H1 (cell line): ENCODE data around the gene KIF25. TPM values are rescaled to one million over a fixed set of nuclear protein-coding genes. Genes with fewer than 3 reads are reported as not detected.

Experiments
- CTCF ChIA-PET: fragments of 300-600 bp; sonication (Branson Sonifier 250); formaldehyde crosslinking; loops from one replicate; lab custom pipeline; 2021; ENCODE audit not compliant: partially characterized antibody; lab: Charles Lee
- POLR2A ChIA-PET: fragments of 300-600 bp; sonication (Branson Sonifier 250); formaldehyde crosslinking; loops from one replicate; lab custom pipeline; 2021; ENCODE audit warnings: inconsistent platforms; ENCODE audit not compliant: partially characterized antibody; lab: Charles Lee
- DNase-seq, 2 experiments: peaks; one replicate each; pipeline versions ENCODE4 v3.0.0 to v3.0.0-alpha.2; 2010 to 2022; ENCODE audit warnings: low spot score in 2 of 2, low read depth in 1 of 2, mixed read lengths in 1 of 2
- FAIRE-seq: peaks from 2 replicates; lab custom pipeline; 2011; peaks lifted over from hg19 to GRCh38; lab: Jason Lieb, UNC
- H2AFZ ChIP-seq: 2 replicates; pipeline ENCODE4 v1.8.1; 2012; ENCODE audit warnings: low read length, inconsistent platforms
- H2AK5ac ChIP-seq: 2 replicates; pipeline ENCODE4 v1.6.1; 2013; ENCODE audit warnings: low read depth, low read length
- H2BK120ac ChIP-seq: replicated peaks from 2 replicates; pipeline ENCODE3; 2013; ENCODE audit warnings: low read depth, low read length, inconsistent platforms
- H2BK12ac ChIP-seq: 2 replicates; pipeline ENCODE4 v1.6.1; 2013; ENCODE audit warnings: low read depth, low read length
- H2BK15ac ChIP-seq: 2 replicates; pipeline ENCODE4 v1.6.1; 2013; ENCODE audit warnings: low read length
- H2BK20ac ChIP-seq: 2 replicates; pipeline ENCODE4 v1.6.1; 2013; ENCODE audit warnings: low read length
- H2BK5ac ChIP-seq: 2 replicates; pipeline ENCODE4 v1.6.1; 2013; ENCODE audit warnings: low read depth, low read length
- H3K14ac ChIP-seq: 2 replicates; pipeline ENCODE4 v1.6.1; 2013; ENCODE audit warnings: inconsistent platforms; ENCODE audit not compliant: insufficient read length
- H3K18ac ChIP-seq: 2 replicates; pipeline ENCODE4 v1.6.1; 2013; ENCODE audit warnings: low read length; ENCODE audit errors: extremely low read depth
- H3K23ac ChIP-seq: 2 replicates; pipeline ENCODE4 v1.6.1; 2013; ENCODE audit warnings: inconsistent platforms; ENCODE audit not compliant: insufficient read length
- H3K23me2 ChIP-seq: 2 replicates; pipeline ENCODE4 v1.6.1; 2013; ENCODE audit warnings: low read depth, low read length
- H3K27ac ChIP-seq: 2 replicates; pipeline ENCODE4 v1.6.1; 2011; ENCODE audit warnings: low read depth, low read length, inconsistent platforms
- H3K27me3 ChIP-seq, 4 experiments: replicated peaks in 1 of 4; 1 replicate in 1 of 4; 2 replicates in 3 of 4; pipeline versions ENCODE4 v1.6.1 to v1.8.1; 2011 to 2013; ENCODE audit warnings: low read length in 3 of 4, mild to moderate bottlenecking in 3 of 4, inconsistent platforms in 2 of 4, mixed read lengths in 2 of 4, moderate library complexity in 1 of 4; ENCODE audit not compliant: control insufficient read depth in 3 of 4, insufficient read depth in 3 of 4; ENCODE audit errors: extremely low read depth in 1 of 4
- H3K36me3 ChIP-seq, 4 experiments: 2 replicates each; pipeline versions ENCODE4 v1.6.1 to v1.8.1; 2011 to 2013; ENCODE audit warnings: mild to moderate bottlenecking in 4 of 4, low read length in 3 of 4, moderate library complexity in 2 of 4, control low read depth in 1 of 4, inconsistent platforms in 1 of 4; ENCODE audit not compliant: insufficient read depth in 4 of 4, control insufficient read depth in 2 of 4
- H3K4ac ChIP-seq: replicated peaks from 2 replicates; pipeline ENCODE3; 2013; ENCODE audit warnings: low read length, low read depth, mixed read lengths, inconsistent platforms; ENCODE audit not compliant: insufficient read length
- H3K4me1 ChIP-seq, 4 experiments: replicated peaks in 1 of 4; 1 replicate in 1 of 4; 2 replicates in 3 of 4; pipeline versions ENCODE4 v1.6.1 to v1.8.1; 2011 to 2013; ENCODE audit warnings: low read length in 3 of 4, inconsistent platforms in 2 of 4, mixed read lengths in 1 of 4; ENCODE audit not compliant: insufficient read depth in 4 of 4, control insufficient read depth in 3 of 4
- H3K4me2 ChIP-seq, 2 experiments: 2 replicates each; pipeline versions ENCODE4 v1.6.1 to v1.8.1; 2011 to 2013; ENCODE audit warnings: low read depth in 2 of 2, low read length in 2 of 2, control low read depth in 1 of 2, inconsistent platforms in 1 of 2, mild to moderate bottlenecking in 1 of 2; ENCODE audit not compliant: insufficient read depth in 1 of 2
- H3K4me3 ChIP-seq, 4 experiments: fragments of 200-600, 300-600 bp in 1 of 4; sonication (generic), shearing (Covaris generic), sonication (Bioruptor Twin) in 1 of 4; 2 replicates each; pipeline versions ENCODE4 v1.5.1 to v1.8.1; 2011 to 2016; ENCODE audit warnings: low read length in 4 of 4, low read depth in 3 of 4, control low read depth in 2 of 4, inconsistent platforms in 2 of 4, mild to moderate bottlenecking in 2 of 4, mixed read lengths in 1 of 4, moderate library complexity in 1 of 4; ENCODE audit not compliant: insufficient read depth in 2 of 4; ENCODE audit errors: extremely low read depth in 1 of 4
- H3K56ac ChIP-seq: replicated peaks from 2 replicates; pipeline ENCODE3; 2013; ENCODE audit warnings: low read depth, mild to moderate bottlenecking, mixed read lengths, low read length, inconsistent platforms; ENCODE audit not compliant: insufficient read length
- H3K79me1 ChIP-seq: 2 replicates; pipeline ENCODE4 v1.6.1; 2013; ENCODE audit warnings: low read depth, low read length, control low read depth
- H3K79me2 ChIP-seq, 2 experiments: 2 replicates each; pipeline versions ENCODE4 v1.6.1 to v1.8.1; 2012 to 2013; ENCODE audit warnings: low read length in 2 of 2, mild to moderate bottlenecking in 2 of 2, inconsistent platforms in 1 of 2; ENCODE audit not compliant: insufficient read depth in 2 of 2, control insufficient read depth in 1 of 2
- H3K9ac ChIP-seq, 4 experiments: replicated peaks in 1 of 4; 1 replicate in 1 of 4; 2 replicates in 3 of 4; pipeline versions ENCODE4 v1.6.1 to v1.8.1; 2011 to 2013; ENCODE audit warnings: low read depth in 3 of 4, low read length in 3 of 4, control low read depth in 2 of 4, mild to moderate bottlenecking in 2 of 4, moderate library complexity in 2 of 4, inconsistent platforms in 1 of 4; ENCODE audit errors: extremely low read depth in 1 of 4
- H3K9me3 ChIP-seq, 2 experiments: 2 replicates each; pipeline versions ENCODE4 v1.6.1 to v1.8.1; 2012 to 2013; ENCODE audit warnings: mild to moderate bottlenecking in 2 of 2, moderate library complexity in 2 of 2, control low read depth in 1 of 2, inconsistent platforms in 1 of 2, low read depth in 1 of 2, low read length in 1 of 2, mixed read lengths in 1 of 2; ENCODE audit not compliant: insufficient read depth in 2 of 2
- H4K20me1 ChIP-seq, 2 experiments: replicated peaks in 1 of 2; 2 replicates each; pipeline versions ENCODE3 to v1.8.1; 2011 to 2013; ENCODE audit warnings: inconsistent platforms in 2 of 2, low read length in 2 of 2, mild to moderate bottlenecking in 1 of 2; ENCODE audit not compliant: insufficient read depth in 2 of 2, control insufficient read depth in 1 of 2
- H4K5ac ChIP-seq: 2 replicates; pipeline ENCODE4 v1.6.1; 2013; ENCODE audit warnings: low read length, low read depth, mixed read lengths, inconsistent platforms; ENCODE audit not compliant: insufficient read length
- H4K8ac ChIP-seq: 2 replicates; pipeline ENCODE4 v1.8.0; 2013; ENCODE audit warnings: mild to moderate bottlenecking, moderate library complexity, low read length, inconsistent platforms; ENCODE audit not compliant: insufficient read depth; ENCODE audit errors: extremely low read depth
- H4K91ac ChIP-seq: replicated peaks from 2 replicates; pipeline ENCODE3; 2013; ENCODE audit warnings: low read length, mixed read lengths, inconsistent platforms; ENCODE audit not compliant: insufficient read length
- BCL11A ChIP-seq, 2 experiments: IDR thresholded peaks; one replicate each; pipeline ENCODE4 v1.6.1; 2011; ENCODE audit warnings: low read depth in 2 of 2, low read length in 2 of 2, mild to moderate bottlenecking in 2 of 2
- CHD1 ChIP-seq: IDR thresholded peaks from 2 replicates; pipeline ENCODE4 v1.6.1; 2012; ENCODE audit warnings: low read depth, low read length, improper control_type of control experiment
- EGR1 ChIP-seq: IDR thresholded peaks from 2 replicates; pipeline ENCODE4 v1.6.1; 2011; ENCODE audit warnings: low read depth, low read length, borderline replicate concordance
- EP300 ChIP-seq, 2 experiments: IDR thresholded peaks; 1 replicate in 1 of 2; 2 replicates in 1 of 2; pipeline ENCODE4 v1.6.1; 2011 to 2012; ENCODE audit warnings: low read depth in 2 of 2, low read length in 2 of 2, mild to moderate bottlenecking in 2 of 2, borderline replicate concordance in 1 of 2, inconsistent platforms in 1 of 2, moderate library complexity in 1 of 2
- GABPA ChIP-seq: IDR thresholded peaks from 2 replicates; pipeline ENCODE4 v1.6.1; 2011; ENCODE audit warnings: mild to moderate bottlenecking, low read length, moderate library complexity, borderline replicate concordance; ENCODE audit not compliant: insufficient read depth
- HDAC2 ChIP-seq, 2 experiments: fragments of 300-600 bp in 1 of 2; sonication (generic) in 1 of 2; IDR thresholded peaks; 2 replicates each; pipeline ENCODE4 v1.6.1; 2011 to 2012; ENCODE audit warnings: low read depth in 2 of 2, low read length in 2 of 2, mild to moderate bottlenecking in 2 of 2, moderate library complexity in 2 of 2, borderline replicate concordance in 1 of 2, inconsistent platforms in 1 of 2
- HDAC6 ChIP-seq: IDR thresholded peaks from one replicate; pipeline ENCODE4 v1.7.1; 2012; ENCODE audit warnings: low read depth, mild to moderate bottlenecking, inconsistent platforms, low read length, moderate library complexity
- JUND ChIP-seq: IDR thresholded peaks from 2 replicates; pipeline ENCODE4 v1.6.1; 2011; ENCODE audit warnings: mild to moderate bottlenecking, improper control_type of control experiment, low read length
- KDM4A ChIP-seq: IDR thresholded peaks from one replicate; pipeline ENCODE4 v1.7.1; 2012; ENCODE audit warnings: low read depth, mild to moderate bottlenecking, moderate library complexity, low read length, inconsistent platforms; ENCODE audit not compliant: severe bottlenecking
- KDM5A ChIP-seq: fragments of 200-600 bp; IDR thresholded peaks from 2 replicates; pipeline ENCODE4 v1.7.1; 2012; ENCODE audit warnings: mild to moderate bottlenecking, low read length, inconsistent platforms, mixed read lengths
- RXRA ChIP-seq: IDR thresholded peaks from 2 replicates; pipeline ENCODE4 v1.6.1; 2011; ENCODE audit warnings: low read depth, mild to moderate bottlenecking, low read length, moderate library complexity; ENCODE audit not compliant: insufficient read depth
- YY1 ChIP-seq: IDR thresholded peaks from 2 replicates; pipeline ENCODE4 v1.6.1; 2011; ENCODE audit warnings: low read depth, mild to moderate bottlenecking, low read length
- WGBS, 2 experiments: shearing (Covaris generic) in 1 of 2; methylation state at CpG; one replicate each; pipeline versions ENCODE4 v1.1.6 to v1.1.7; 2013 to 2015; ENCODE audit warnings: low lambda C conversion rate in 2 of 2, mixed read lengths in 2 of 2, inconsistent platforms in 1 of 2, low coverage in 1 of 2, missing lambda C conversion rate in 1 of 2; ENCODE audit not compliant: insufficient replicate concordance in 2 of 2, insufficient coverage in 1 of 2, insufficient read length in 1 of 2; ENCODE audit errors: extremely low coverage in 1 of 2, missing lambda C conversion rate in 1 of 2; 5-methylcytosine and 5-hydroxymethylcytosine counted together
- polyA plus RNA-seq, 7 experiments: library from polyadenylated mRNA; depleted of rRNA in 3 of 7; stranded (reverse) in 5 of 7; unstranded in 2 of 7; fragments of >200 nt in 5 of 7; fragments of 200-250 nt in 2 of 7; gene quantifications; 1 replicate in 5 of 7; 2 replicates in 1 of 7; 4 replicates in 1 of 7; pipeline versions ENCODE4 v1.2.1 to v1.2.3, GENCODE V29; 2011 to 2013; ENCODE audit warnings: missing spikeins in 2 of 7, mixed read lengths in 2 of 7
- total RNA-seq: library from RNA; stranded (reverse); fragmentation: NEBNext Ultra II Directional; extraction: Animal tissue kit (Norgen Biotek cat#: 25700); gene quantifications from 2 replicates; pipeline ENCODE4 v1.2.1, GENCODE V29; 2021

KIF25 gene
- total and polyA plus RNA-seq, 2 of the 8 experiments (the other 6 are each of a cell fraction or from before 2014, with no cell fraction given): 1.5 to 2.0 TPM

DNA sequence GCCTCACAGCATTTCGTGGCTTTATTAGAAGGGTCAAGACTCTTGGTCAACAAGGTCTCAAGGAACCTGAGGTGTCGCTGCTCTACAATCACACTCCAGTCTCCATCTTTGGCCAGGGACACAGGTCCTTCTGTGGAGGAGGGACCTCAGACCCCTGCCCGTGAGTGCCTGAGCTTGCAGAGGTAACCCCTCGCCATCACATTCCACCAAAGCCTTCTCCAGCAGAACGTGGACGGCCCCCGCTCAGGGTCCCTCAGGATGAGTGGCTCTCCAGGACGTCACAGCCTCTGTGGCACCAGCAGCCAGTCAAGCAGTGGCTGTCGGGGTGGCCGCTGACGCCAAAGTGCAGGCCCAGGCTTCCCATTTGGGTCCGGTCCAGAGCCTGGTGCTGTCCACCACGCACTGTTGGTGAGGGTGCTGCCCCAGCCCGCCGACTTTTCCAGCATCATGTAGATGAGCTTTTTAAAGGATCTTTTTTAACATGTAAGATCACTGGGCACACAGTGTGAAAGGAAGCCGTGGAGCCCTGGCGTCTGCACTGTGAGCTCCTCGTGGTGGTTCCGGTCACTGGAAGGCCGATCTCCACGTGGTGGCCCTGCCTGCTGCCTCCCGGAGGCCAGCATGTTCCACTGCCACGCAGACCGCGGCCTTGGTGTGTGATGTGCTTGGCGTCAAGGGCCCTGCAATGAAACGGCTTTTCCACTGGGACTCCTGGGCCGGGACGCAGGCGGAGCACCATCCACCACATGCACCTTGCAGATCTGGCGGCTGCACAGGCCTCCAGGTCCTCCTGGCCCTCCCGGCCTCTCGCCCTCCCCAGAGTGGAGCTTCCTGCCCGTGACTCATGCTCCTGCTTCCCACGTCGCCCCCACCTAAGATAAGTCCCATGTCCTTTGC, 8.3 kb upstream of the KIF25 start:
- no peaks in the 10 kb centered on the region for H4K20me1 ChIP-seq
- peaks cover 0 to 4% of the 10 kb centered on the region in 2 experiments; a peak in 1 of 4 replicates for H3K9me3 ChIP-seq
- H2BK120ac ChIP-seq: no peak overlapping the region
- POLR2A ChIA-PET: no interaction called here
- H3K4me2 ChIP-seq: no peak overlapping the region
- H3K56ac ChIP-seq: no peak overlapping the region
- no peak overlapping the region for H2BK15ac ChIP-seq
- 89% methylated on average over 36 of the region's 36 CpGs; no CpG with 5 or more reads in 1 of the 2 experiments for WGBS, 2 experiments
- no peak overlapping the region for H3K23ac ChIP-seq
- no peak overlapping the region for H2BK12ac ChIP-seq
- no peak overlapping the region for H4K91ac ChIP-seq
- no peaks in the 10 kb centered on the region for H3K36me3 ChIP-seq
- H2BK5ac ChIP-seq: no peak overlapping the region
- no peaks in the 10 kb centered on the region; the same call in 1 of the 2 replicates for H3K79me1 ChIP-seq
- no peak overlapping the region for H3K4me3 ChIP-seq
- H2AK5ac ChIP-seq: no peak overlapping the region
- no peak overlapping the region for H3K27ac ChIP-seq
- no peak overlapping the region for H2BK20ac ChIP-seq
- H2AFZ ChIP-seq: no peak overlapping the region
- H4K5ac ChIP-seq: no peak overlapping the region
- H3K14ac ChIP-seq: no peak overlapping the region
- DNase-seq (peak in 1 of 2 experiments; percentile 35), FAIRE-seq (no peak)
- H3K9ac ChIP-seq: no peak overlapping the region
- H3K4ac ChIP-seq: no peak overlapping the region
- CTCF ChIA-PET: interaction anchor here (1.0 to 1.8 kb wide), 4 partner anchors 8 to 71 kb away, joined by 3 to 8 read pairs (median 3); no protein-coding TSS in a partner anchor
- no peaks in the 10 kb centered on the region for H3K4me1 ChIP-seq
- H3K23me2 ChIP-seq: no peaks in the 10 kb centered on the region
- no peak overlapping the region for H3K18ac ChIP-seq
- no peak overlapping the region for H4K8ac ChIP-seq
- H3K79me2 ChIP-seq: no peaks in the 10 kb centered on the region
- no peaks in the 10 kb centered on the region for H3K27me3 ChIP-seq
- TF ChIP-seq HDAC6: no peak
- no peak for TF ChIP-seq HDAC2 (IDR thresholded peaks at IDR 0.05; ENCODE audit: borderline replicate concordance in 1 of 2, low read depth in 2 of 2, low read length in 2 of 2)
- no peak for TF ChIP-seq RXRA
- no peak for TF ChIP-seq EGR1
- no peak for TF ChIP-seq KDM5A
- TF ChIP-seq GABPA: no peak
- TF ChIP-seq BCL11A (IDR thresholded peaks at IDR 0.05; ENCODE audit: low read depth in 2 of 2, low read length in 2 of 2): no peak
- no peak for TF ChIP-seq EP300 (IDR thresholded peaks at IDR 0.05; ENCODE audit: borderline replicate concordance in 1 of 2, low read depth in 2 of 2, low read length in 2 of 2)
- no peak for TF ChIP-seq JUND
- no peak for TF ChIP-seq KDM4A
- TF ChIP-seq YY1: no peak
- TF ChIP-seq CHD1: no peak
